ENCODE results near the gene GTF3A.

- TF ChIP-seq POLR2AphosphoS5 (IDR thresholded peaks at IDR 0.05; ENCODE audit: low read depth): no peak
- TF ChIP-seq CTCF (IDR thresholded peaks at IDR 0.05; ENCODE audit: insufficient read depth, low read length): peak; percentile 59
Measured at GRCh38 chr13:27481766-27482165, 57.3 kb downstream of the GTF3A start.
